Breast epithelium (tissue), 4 donors: Measurements from ENCODE around the gene BHLHA9. TPM values are rescaled to one million over a fixed set of nuclear protein-coding genes. Genes with fewer than 3 reads are reported as not detected.

Source experiments
- DNase-seq, 2 donors: peaks; one replicate each; pipeline ENCODE4 v3.0.0-alpha.2; 2019; ENCODE audit warnings: low spot score in 2 of 2
- H3K27ac ChIP-seq, 2 donors: fragments of 200-600 bp; sonication (generic) in 1 of 2; one replicate each; pipeline ENCODE4 v1.5.1; 2016 to 2019; ENCODE audit warnings: mild to moderate bottlenecking in 1 of 2
- H3K27me3 ChIP-seq, 2 donors: fragments of 200-600 bp; sonication (generic) in 1 of 2; one replicate each; pipeline versions ENCODE4 v1.5.1 to v1.6.0; 2017 to 2019; ENCODE audit warnings: control low read depth in 1 of 2, mild to moderate bottlenecking in 1 of 2
- H3K36me3 ChIP-seq: fragments of 200-600 bp; one replicate; pipeline ENCODE4 v1.5.1; 2019
- H3K4me1 ChIP-seq, 2 donors: fragments of 200-600 bp; sonication (generic); one replicate each; pipeline ENCODE4 v1.5.1; 2016 to 2019; ENCODE audit warnings: control low read depth in 1 of 2
- H3K4me3 ChIP-seq, 3 donors: fragments of 200-600 bp; sonication (generic); 1 replicate in 2 of 3; 2 replicates in 1 of 3; pipeline ENCODE4 v1.5.1; 2016 to 2019; ENCODE audit warnings: mild to moderate bottlenecking in 3 of 3, moderate library complexity in 2 of 3
- H3K9me3 ChIP-seq, 2 donors: fragments of 200-600 bp; sonication (generic) in 1 of 2; one replicate each; pipeline ENCODE4 v1.5.1; 2016 to 2019; ENCODE audit warnings: control low read depth in 1 of 2
- POLR2A ChIP-seq: fragments of 450-650 bp; IDR thresholded peaks from one replicate; pipeline ENCODE4 v1.6.1; 2016; ENCODE audit warnings: antibody characterized with exemption, mild to moderate bottlenecking, moderate library complexity
- POLR2AphosphoS5 ChIP-seq, 3 donors: sonication (generic); formaldehyde crosslinking; IDR thresholded peaks; one replicate each; pipeline ENCODE4 v1.6.1; 2017; ENCODE audit warnings: antibody characterized with exemption in 3 of 3
- intact Hi-C: fragments of 100-400 bp; cut with DNase I; formaldehyde crosslinking; loops from one replicate; pipeline ENCODE4 v1.15.1; 2023; ENCODE audit warnings: low total_unique reads
- total RNA-seq, 3 donors: library from RNA; depleted of rRNA; stranded (reverse); fragments of >200 nt; gene quantifications; one replicate each; pipeline ENCODE4 v1.1.0, GENCODE V29; 2016
- TF ChIP-seq, protein P1 (sequence below), 3 donors: fragments of 450-650 bp; IDR thresholded peaks; one replicate each; pipeline ENCODE4 v1.5.1; 2016 to 2017; ENCODE audit warnings: antibody characterized with exemption in 3 of 3, mild to moderate bottlenecking in 3 of 3, moderate library complexity in 3 of 3

BHLHA9 gene
- total RNA-seq, 3 donors from 2014 or later: not detected

DNA sequence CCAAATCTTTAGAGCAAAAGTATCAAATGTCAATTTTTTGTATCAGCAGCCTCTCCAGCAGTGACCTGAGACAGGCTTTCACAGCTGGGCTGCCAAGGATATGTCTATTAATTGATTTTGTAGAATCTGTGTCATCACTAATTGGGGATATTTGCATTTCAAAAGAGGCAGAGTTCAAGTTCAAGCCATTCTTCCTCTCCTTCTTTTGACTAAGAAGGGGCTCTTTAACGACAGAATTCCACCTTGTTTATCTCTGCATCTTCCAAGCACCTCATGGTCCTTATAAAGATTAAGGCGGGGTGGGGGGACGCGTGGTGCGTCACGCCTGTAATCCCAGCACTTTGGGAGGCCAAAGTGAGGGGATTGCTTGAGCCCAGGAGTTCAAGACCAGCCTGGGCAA is 15.2 kb upstream of the BHLHA9 start:
- Histone ChIP-seq H3K9me3 (no peaks in the 10 kb centered on the region), H3K27me3 (no peaks in the 10 kb centered on the region), H3K36me3 (no peaks in the 10 kb centered on the region), H3K4me3 (no peak overlapping the region), H3K27ac (no peak overlapping the region), H3K4me1 (no peaks in the 10 kb centered on the region)
- intact Hi-C loops: no loop called here
- no peak for DNase-seq
- TF ChIP-seq, protein P1, sequence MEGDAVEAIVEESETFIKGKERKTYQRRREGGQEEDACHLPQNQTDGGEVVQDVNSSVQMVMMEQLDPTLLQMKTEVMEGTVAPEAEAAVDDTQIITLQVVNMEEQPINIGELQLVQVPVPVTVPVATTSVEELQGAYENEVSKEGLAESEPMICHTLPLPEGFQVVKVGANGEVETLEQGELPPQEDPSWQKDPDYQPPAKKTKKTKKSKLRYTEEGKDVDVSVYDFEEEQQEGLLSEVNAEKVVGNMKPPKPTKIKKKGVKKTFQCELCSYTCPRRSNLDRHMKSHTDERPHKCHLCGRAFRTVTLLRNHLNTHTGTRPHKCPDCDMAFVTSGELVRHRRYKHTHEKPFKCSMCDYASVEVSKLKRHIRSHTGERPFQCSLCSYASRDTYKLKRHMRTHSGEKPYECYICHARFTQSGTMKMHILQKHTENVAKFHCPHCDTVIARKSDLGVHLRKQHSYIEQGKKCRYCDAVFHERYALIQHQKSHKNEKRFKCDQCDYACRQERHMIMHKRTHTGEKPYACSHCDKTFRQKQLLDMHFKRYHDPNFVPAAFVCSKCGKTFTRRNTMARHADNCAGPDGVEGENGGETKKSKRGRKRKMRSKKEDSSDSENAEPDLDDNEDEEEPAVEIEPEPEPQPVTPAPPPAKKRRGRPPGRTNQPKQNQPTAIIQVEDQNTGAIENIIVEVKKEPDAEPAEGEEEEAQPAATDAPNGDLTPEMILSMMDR (IDR thresholded peaks at IDR 0.05): no peak
- TF ChIP-seq POLR2AphosphoS5 (IDR thresholded peaks at IDR 0.05): no peak
- TF ChIP-seq POLR2A: no peak

DNA sequence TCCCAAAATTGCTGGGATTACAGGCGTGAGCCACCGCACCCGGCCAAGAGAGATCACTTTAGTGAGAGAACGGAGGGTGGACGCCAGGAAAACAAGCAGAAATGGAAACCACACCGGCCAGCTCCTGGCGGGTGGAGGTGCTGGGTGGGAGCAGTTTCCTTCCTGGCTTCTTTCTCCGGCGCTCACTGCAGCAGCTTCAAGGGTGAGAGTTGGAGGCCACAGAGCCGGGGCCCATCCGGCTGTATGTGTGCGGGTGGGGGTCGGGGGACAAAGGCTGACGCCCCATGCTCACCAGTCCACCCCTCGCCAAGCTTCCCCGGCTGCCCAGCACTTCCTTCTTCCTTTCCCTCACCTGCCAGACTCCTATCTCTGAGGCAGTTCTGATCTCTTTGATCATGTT is 13.5 kb upstream of the BHLHA9 start:
- intact Hi-C loops: no loop called here

DNA sequence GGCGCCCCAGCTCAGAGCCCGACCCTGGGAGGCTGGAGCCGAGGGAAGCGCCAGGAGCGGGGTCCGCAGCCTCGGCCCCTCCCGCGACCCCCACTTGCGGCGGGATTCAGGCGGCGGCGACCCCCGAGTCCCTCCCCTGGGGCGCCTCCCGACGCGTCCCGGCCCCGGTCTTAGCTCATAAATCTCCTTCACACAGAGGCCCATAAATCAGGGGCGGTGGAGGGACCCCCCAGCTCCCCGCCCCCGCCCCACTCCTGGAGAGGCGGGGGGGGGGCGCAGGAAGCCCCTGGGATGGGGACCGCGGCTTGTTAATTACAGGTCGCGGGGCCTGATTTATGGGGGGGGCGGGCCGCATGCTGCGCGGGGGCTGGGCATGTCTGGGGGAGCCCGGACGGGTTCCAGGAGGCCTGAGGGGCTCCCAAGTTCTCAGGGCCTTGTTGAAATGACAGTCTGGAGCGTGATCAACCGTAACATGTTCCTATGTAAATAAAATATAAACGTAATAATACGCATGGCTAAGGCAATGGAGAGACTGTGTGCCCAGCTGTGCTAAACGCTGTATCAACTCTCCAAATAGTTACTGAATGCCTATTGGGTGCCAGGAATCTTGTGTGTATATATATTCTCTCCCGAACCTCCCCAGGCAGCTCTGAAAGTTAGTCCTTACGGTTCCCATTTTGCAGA is 10.0 kb upstream of the BHLHA9 start:
- Histone ChIP-seq H3K4me1 (no peaks in the 10 kb centered on the region), H3K9me3 (no peaks in the 10 kb centered on the region), H3K4me3 (peak overlapping the region; percentile 42 to 64 (median 55)), H3K27me3 (no peaks in the 10 kb centered on the region), H3K27ac (no peak overlapping the region), H3K36me3 (no peaks in the 10 kb centered on the region)
- DNase-seq: no peak
- TF ChIP-seq POLR2A (no peak), POLR2AphosphoS5 (IDR thresholded peaks at IDR 0.05) (no peak)
- TF ChIP-seq, protein P1 (IDR thresholded peaks at IDR 0.05): no peak
- intact Hi-C loops: loop anchor here (10.0 kb wide), 1 partner anchor 385 kb away; the partner anchor contains the start of genes RILP and SCARF1

More for the DNA sequence above, 13.5 kb upstream of the BHLHA9 start:
- no peak for DNase-seq
- TF ChIP-seq POLR2AphosphoS5 (IDR thresholded peaks at IDR 0.05): no peak
- TF ChIP-seq, protein P1 (IDR thresholded peaks at IDR 0.05): no peak
- no peak for TF ChIP-seq POLR2A
- H3K9me3 ChIP-seq: no peaks in the 10 kb centered on the region
- H3K4me3 ChIP-seq: no peak overlapping the region
- no peaks in the 10 kb centered on the region for H3K4me1 ChIP-seq
- H3K36me3 ChIP-seq: no peaks in the 10 kb centered on the region
- H3K27me3 ChIP-seq: no peaks in the 10 kb centered on the region
- H3K27ac ChIP-seq: no peak overlapping the region

DNA sequence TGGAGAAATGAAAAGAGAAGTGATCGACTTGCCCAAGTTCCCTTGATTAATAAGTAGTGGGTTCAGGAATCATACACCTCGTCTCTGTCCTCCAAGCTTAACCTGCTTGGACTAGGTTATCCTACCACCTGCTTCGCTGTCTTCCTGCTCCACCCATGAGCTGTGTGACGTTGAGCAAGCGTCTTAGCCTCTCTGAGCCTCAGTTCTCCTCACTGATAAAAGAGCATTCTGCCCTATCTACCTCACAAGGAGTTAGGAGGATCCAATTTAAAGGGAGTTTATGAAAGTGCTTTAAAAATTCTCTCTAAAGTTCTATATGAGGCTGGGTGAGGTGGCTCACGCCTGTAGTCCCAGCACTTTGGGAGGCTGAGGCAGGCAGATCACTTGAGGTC is 9.5 kb upstream of the BHLHA9 start:
- Histone ChIP-seq H3K27me3 (no peaks in the 10 kb centered on the region), H3K36me3 (no peaks in the 10 kb centered on the region), H3K9me3 (no peaks in the 10 kb centered on the region), H3K27ac (no peak overlapping the region), H3K4me1 (no peaks in the 10 kb centered on the region), H3K4me3 (no peak overlapping the region)
- intact Hi-C loops: loop anchor here (10.0 kb wide), 1 partner anchor 384 kb away; the partner anchor contains the start of genes RILP and SCARF1
- TF ChIP-seq POLR2A (no peak), POLR2AphosphoS5 (IDR thresholded peaks at IDR 0.05) (no peak)
- TF ChIP-seq, protein P1 (IDR thresholded peaks at IDR 0.05): no peak
- no peak for DNase-seq

DNA sequence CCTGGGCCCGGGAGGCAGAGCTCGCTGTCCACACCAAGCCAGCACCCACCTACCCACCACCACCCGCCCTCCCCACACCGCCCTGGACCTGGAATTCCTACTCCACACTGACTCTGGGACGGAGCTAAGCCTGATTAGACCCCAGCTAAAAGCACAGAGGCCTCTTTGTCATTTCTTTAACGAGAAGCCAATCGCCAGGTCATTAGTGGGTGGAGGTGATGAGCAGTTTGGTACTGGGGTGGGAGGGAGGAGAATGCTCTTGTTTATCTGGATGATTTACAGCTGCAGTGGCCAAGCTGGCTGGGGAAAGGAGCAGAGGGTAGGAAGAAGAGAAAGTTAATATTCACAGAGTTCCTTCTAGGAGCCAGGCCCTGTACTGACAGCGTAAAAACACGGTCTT is 6.0 kb upstream of the BHLHA9 start:
- H3K4me1 ChIP-seq: peaks cover 0 to 5% of the 10 kb centered on the region in 2 donors
- no peaks in the 10 kb centered on the region for H3K27me3 ChIP-seq
- H3K9me3 ChIP-seq: no peaks in the 10 kb centered on the region
- no peak overlapping the region for H3K27ac ChIP-seq
- H3K4me3 ChIP-seq: no peak overlapping the region
- H3K36me3 ChIP-seq: no peaks in the 10 kb centered on the region
- TF ChIP-seq POLR2AphosphoS5 (IDR thresholded peaks at IDR 0.05) (no peak), POLR2A (no peak)
- TF ChIP-seq, protein P1 (IDR thresholded peaks at IDR 0.05): no peak
- DNase-seq: no peak
- intact Hi-C loops: loop anchor here (10.0 kb wide), 1 partner anchor 381 kb away; the partner anchor contains the start of genes RILP and SCARF1
